HepG2 (cell line): ENCODE results near the gene GFER. TPM values are rescaled to one million over a fixed set of nuclear protein-coding genes. Genes with fewer than 3 reads are reported as not detected.

Experiments
- AKAP8 ChIP-seq: sonication (generic); formaldehyde crosslinking; IDR thresholded peaks from 2 replicates; pipeline ENCODE4 v1.5.1; 2020; ENCODE audit warnings: mild to moderate bottlenecking, missing genetic modification reagents
- CENPT ChIP-seq: sonication (generic); formaldehyde crosslinking; IDR thresholded peaks from 2 replicates; pipeline ENCODE4 v1.8.0; 2022; ENCODE audit warnings: low read depth, mild to moderate bottlenecking, moderate library complexity, missing genetic modification reagents
- CHD2 ChIP-seq: IDR thresholded peaks from 2 replicates; pipeline ENCODE4 v1.6.1; 2011; ENCODE audit warnings: low read depth, low read length, improper control_type of control experiment
- FLYWCH1 ChIP-seq: sonication (generic); formaldehyde crosslinking; IDR thresholded peaks from 2 replicates; pipeline ENCODE4 v1.8.1; 2023; ENCODE audit warnings: mild to moderate bottlenecking, missing genetic modification reagents
- MATR3 ChIP-seq: sonication (generic); formaldehyde crosslinking; IDR thresholded peaks from 2 replicates; pipeline ENCODE4 v1.4.0; 2020; ENCODE audit warnings: missing genetic modification reagents
- NR1H2 ChIP-seq: sonication (generic); formaldehyde crosslinking; IDR thresholded peaks from 2 replicates; pipeline ENCODE4 v1.8.1; 2022; ENCODE audit warnings: low read depth, missing genetic modification reagents, borderline replicate concordance
- RARA ChIP-seq: IDR thresholded peaks from 2 replicates; pipeline ENCODE4 v1.6.1; 2016; ENCODE audit warnings: missing genetic modification reagents, missing compliant biosample characterization
- ZNF121 ChIP-seq: sonication (generic); formaldehyde crosslinking; IDR thresholded peaks from 2 replicates; pipeline ENCODE4 v1.5.0; 2020; ENCODE audit warnings: mild to moderate bottlenecking, missing genetic modification reagents
- ZNF326 ChIP-seq: sonication (generic); formaldehyde crosslinking; IDR thresholded peaks from 2 replicates; pipeline ENCODE4 v1.4.0; 2020; ENCODE audit warnings: missing genetic modification reagents, borderline replicate concordance
- ZNF329 ChIP-seq: sonication (generic); formaldehyde crosslinking; IDR thresholded peaks from 2 replicates; pipeline ENCODE4 v1.9.0; 2021; ENCODE audit warnings: low read depth, mild to moderate bottlenecking, missing genetic modification reagents
- ZNF567 ChIP-seq: sonication (generic); formaldehyde crosslinking; IDR thresholded peaks from 2 replicates; pipeline ENCODE4 v1.8.1; 2023; ENCODE audit warnings: mild to moderate bottlenecking, missing genetic modification reagents, borderline replicate concordance
- ZNF674 ChIP-seq: sonication (generic); formaldehyde crosslinking; IDR thresholded peaks from 2 replicates; pipeline ENCODE4 v1.5.0; 2020; ENCODE audit warnings: low read depth, mild to moderate bottlenecking, missing genetic modification reagents
- ZNF703 ChIP-seq: sonication (generic); formaldehyde crosslinking; IDR thresholded peaks from 2 replicates; pipeline ENCODE4 v1.5.1; 2020; ENCODE audit warnings: missing genetic modification reagents, mild to moderate bottlenecking, moderate library complexity, borderline replicate concordance
- ZNF720 ChIP-seq: sonication (generic); formaldehyde crosslinking; IDR thresholded peaks from 2 replicates; pipeline ENCODE4 v1.4.0; 2020; ENCODE audit warnings: missing genetic modification reagents
- polyA plus RNA-seq, 8 experiments: library from polyadenylated mRNA; depleted of rRNA in 3 of 8; stranded (reverse) in 7 of 8; unstranded in 1 of 8; fragments of >200 nt; fragmentation: Illumina TruSeq in 4 of 8; extraction: Trizol in 4 of 8; gene quantifications; 2 replicates each; pipeline versions ENCODE4 v1.2.1 to v1.2.3, GENCODE V29; 2011 to 2016; ENCODE audit warnings: low read depth in 4 of 8, missing spikeins in 1 of 8, mixed read lengths in 1 of 8; ENCODE audit not compliant: insufficient read depth in 1 of 8
- total RNA-seq, 5 experiments: library from RNA; depleted of rRNA; stranded (reverse); fragments of >200 nt; fragmentation: Illumina TruSeq; extraction: Trizol; gene quantifications; 2 replicates each; pipeline ENCODE4 v1.2.3, GENCODE V29; 2016; ENCODE audit warnings: low read depth in 1 of 5
- TF ChIP-seq, protein P1 (sequence below): sonication (generic); formaldehyde crosslinking; IDR thresholded peaks from 2 replicates; pipeline ENCODE4 v1.4.0; 2020; ENCODE audit warnings: low read depth, mild to moderate bottlenecking, missing genetic modification reagents
- TF ChIP-seq, protein P2 (sequence below): sonication (generic); formaldehyde crosslinking; IDR thresholded peaks from 2 replicates; pipeline ENCODE4 v1.8.1; 2023; ENCODE audit warnings: mild to moderate bottlenecking, missing genetic modification reagents
- TF ChIP-seq, protein P3 (sequence below): sonication (generic); formaldehyde crosslinking; IDR thresholded peaks from 2 replicates; pipeline ENCODE4 v1.4.0; 2020; ENCODE audit warnings: mild to moderate bottlenecking, missing genetic modification reagents
- TF ChIP-seq, protein P4 (sequence below): IDR thresholded peaks from 2 replicates; pipeline ENCODE4 v1.6.1; 2016; ENCODE audit warnings: missing compliant biosample characterization, missing genetic modification reagents, borderline replicate concordance
- TF ChIP-seq, protein P5 (sequence below): sonication (generic); formaldehyde crosslinking; IDR thresholded peaks from 2 replicates; pipeline ENCODE4 v1.4.0; 2020; ENCODE audit warnings: missing genetic modification reagents
- TF ChIP-seq, protein P6 (sequence below): sonication (generic); formaldehyde crosslinking; IDR thresholded peaks from 2 replicates; pipeline ENCODE4 v1.4.0; 2020; ENCODE audit warnings: missing genetic modification reagents

GFER gene
- total and polyA plus RNA-seq, 2 of the 13 experiments (the other 11 are each of a cell fraction or from before 2014, with no cell fraction given), result 28.6 to 71.7 TPM

DNA sequence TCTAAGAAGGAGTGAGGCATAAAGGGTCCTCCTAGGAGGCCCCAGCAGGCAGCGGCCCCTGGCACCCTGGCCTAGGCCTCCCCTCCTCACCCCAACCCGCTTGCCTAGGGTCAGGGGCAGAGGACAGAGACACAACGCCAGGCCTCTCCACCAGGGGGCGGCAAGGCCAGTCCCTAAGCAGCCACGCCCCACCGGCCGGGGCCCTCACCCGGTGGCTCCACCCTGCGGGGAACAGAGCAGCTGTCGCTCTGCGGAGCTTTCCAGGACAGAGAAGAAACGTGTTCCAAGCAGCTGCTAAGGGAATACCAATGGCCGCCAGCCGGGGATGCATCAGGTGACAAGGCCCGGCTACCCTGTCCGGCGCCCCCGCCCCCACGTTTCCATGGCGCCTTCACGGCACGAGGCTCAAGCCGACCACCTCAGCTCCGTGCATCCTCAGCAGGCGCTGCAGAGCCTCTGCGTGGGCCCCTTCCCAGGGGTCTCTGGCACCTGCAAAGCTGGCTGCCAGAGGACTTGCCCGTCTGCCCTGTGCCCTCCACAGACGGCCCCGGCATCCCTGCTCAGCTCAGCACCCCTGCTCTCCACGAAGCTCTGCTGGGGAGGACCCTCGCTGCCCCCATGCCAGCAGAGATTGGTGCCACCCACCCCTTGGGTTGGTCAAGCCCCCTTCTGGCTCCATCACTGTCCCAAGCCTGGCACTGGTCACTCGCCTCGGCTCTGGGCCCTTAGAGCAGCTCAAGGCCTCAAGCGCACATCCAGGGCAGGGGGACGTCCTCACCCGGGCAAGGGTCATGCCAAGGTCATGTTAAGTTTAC is 20.0 kb downstream of the GFER start (continued):
- TF ChIP-seq, protein P1, sequence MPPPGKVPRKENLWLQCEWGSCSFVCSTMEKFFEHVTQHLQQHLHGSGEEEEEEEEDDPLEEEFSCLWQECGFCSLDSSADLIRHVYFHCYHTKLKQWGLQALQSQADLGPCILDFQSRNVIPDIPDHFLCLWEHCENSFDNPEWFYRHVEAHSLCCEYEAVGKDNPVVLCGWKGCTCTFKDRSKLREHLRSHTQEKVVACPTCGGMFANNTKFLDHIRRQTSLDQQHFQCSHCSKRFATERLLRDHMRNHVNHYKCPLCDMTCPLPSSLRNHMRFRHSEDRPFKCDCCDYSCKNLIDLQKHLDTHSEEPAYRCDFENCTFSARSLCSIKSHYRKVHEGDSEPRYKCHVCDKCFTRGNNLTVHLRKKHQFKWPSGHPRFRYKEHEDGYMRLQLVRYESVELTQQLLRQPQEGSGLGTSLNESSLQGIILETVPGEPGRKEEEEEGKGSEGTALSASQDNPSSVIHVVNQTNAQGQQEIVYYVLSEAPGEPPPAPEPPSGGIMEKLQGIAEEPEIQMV (CRISPR knock-in tag), result no peak; the same call in 1 of the 2 replicates
- TF ChIP-seq ZNF567 (CRISPR knock-in tag) (no peak), MATR3 (CRISPR knock-in tag) (no peak), ZNF329 (CRISPR knock-in tag) (no peak), CHD2 (no peak; the same call in 1 of the 2 replicates), ZNF121 (CRISPR knock-in tag) (no peak), ZNF720 (CRISPR knock-in tag) (no peak), RARA (CRISPR knock-in tag) (peak; percentile 37; the same call in 1 of the 2 replicates), FLYWCH1 (CRISPR knock-in tag) (no peak), AKAP8 (CRISPR knock-in tag) (0 out of 2 replicates have a peak, but pooled peaks have one; percentile 58), ZNF674 (no peak), CENPT (no peak), ZNF326 (no peak), ZNF703 (CRISPR knock-in tag) (no peak), NR1H2 (CRISPR knock-in tag) (no peak)
- TF ChIP-seq, protein P2, sequence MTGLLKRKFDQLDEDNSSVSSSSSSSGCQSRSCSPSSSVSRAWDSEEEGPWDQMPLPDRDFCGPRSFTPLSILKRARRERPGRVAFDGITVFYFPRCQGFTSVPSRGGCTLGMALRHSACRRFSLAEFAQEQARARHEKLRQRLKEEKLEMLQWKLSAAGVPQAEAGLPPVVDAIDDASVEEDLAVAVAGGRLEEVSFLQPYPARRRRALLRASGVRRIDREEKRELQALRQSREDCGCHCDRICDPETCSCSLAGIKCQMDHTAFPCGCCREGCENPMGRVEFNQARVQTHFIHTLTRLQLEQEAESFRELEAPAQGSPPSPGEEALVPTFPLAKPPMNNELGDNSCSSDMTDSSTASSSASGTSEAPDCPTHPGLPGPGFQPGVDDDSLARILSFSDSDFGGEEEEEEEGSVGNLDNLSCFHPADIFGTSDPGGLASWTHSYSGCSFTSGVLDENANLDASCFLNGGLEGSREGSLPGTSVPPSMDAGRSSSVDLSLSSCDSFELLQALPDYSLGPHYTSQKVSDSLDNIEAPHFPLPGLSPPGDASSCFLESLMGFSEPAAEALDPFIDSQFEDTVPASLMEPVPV (CRISPR knock-in tag), result no peak
- TF ChIP-seq, protein P3, sequence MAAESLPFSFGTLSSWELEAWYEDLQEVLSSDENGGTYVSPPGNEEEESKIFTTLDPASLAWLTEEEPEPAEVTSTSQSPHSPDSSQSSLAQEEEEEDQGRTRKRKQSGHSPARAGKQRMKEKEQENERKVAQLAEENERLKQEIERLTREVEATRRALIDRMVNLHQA (CRISPR knock-in tag), result no peak
- TF ChIP-seq, protein P4, sequence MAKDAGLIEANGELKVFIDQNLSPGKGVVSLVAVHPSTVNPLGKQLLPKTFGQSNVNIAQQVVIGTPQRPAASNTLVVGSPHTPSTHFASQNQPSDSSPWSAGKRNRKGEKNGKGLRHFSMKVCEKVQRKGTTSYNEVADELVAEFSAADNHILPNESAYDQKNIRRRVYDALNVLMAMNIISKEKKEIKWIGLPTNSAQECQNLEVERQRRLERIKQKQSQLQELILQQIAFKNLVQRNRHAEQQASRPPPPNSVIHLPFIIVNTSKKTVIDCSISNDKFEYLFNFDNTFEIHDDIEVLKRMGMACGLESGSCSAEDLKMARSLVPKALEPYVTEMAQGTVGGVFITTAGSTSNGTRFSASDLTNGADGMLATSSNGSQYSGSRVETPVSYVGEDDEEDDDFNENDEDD (CRISPR knock-in tag), result 0 out of 2 replicates have a peak, but pooled peaks have one; percentile 16
- TF ChIP-seq, protein P5, sequence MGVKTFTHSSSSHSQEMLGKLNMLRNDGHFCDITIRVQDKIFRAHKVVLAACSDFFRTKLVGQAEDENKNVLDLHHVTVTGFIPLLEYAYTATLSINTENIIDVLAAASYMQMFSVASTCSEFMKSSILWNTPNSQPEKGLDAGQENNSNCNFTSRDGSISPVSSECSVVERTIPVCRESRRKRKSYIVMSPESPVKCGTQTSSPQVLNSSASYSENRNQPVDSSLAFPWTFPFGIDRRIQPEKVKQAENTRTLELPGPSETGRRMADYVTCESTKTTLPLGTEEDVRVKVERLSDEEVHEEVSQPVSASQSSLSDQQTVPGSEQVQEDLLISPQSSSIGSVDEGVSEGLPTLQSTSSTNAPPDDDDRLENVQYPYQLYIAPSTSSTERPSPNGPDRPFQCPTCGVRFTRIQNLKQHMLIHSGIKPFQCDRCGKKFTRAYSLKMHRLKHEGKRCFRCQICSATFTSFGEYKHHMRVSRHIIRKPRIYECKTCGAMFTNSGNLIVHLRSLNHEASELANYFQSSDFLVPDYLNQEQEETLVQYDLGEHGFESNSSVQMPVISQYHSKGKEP (CRISPR knock-in tag), result no peak
- TF ChIP-seq, protein P6, sequence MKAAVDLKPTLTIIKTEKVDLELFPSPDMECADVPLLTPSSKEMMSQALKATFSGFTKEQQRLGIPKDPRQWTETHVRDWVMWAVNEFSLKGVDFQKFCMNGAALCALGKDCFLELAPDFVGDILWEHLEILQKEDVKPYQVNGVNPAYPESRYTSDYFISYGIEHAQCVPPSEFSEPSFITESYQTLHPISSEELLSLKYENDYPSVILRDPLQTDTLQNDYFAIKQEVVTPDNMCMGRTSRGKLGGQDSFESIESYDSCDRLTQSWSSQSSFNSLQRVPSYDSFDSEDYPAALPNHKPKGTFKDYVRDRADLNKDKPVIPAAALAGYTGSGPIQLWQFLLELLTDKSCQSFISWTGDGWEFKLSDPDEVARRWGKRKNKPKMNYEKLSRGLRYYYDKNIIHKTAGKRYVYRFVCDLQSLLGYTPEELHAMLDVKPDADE (CRISPR knock-in tag), result no peak
